LNCaP clone FGC (cell line): ENCODE measurements around the gene OR1I1.

ENCODE experiments used
- DNase-seq: peaks from one replicate; pipeline ENCODE4 v3.0.0-alpha.2; 2011; ENCODE audit warnings: low read depth
- H3K4me3 ChIP-seq: 2 replicates; pipeline ENCODE4 v1.5.1; 2011; ENCODE audit warnings: mild to moderate bottlenecking, low read depth, low read length, control low read depth
- CTCF ChIP-seq: IDR thresholded peaks from 2 replicates; pipeline ENCODE4 v1.5.1; 2012; ENCODE audit warnings: mild to moderate bottlenecking; ENCODE audit not compliant: control insufficient read depth, insufficient read depth; ENCODE audit errors: extremely low read depth

OR1I1 gene

GRCh38 chr19:15098460-15098859 is 16.4 kb downstream of the OR1I1 start:
- TF ChIP-seq CTCF: no peak
- DNase-seq: no peak
- no peak overlapping the region for H3K4me3 ChIP-seq

- TF ChIP-seq CTCF: no peak
- H3K4me3 ChIP-seq: no peak overlapping the region
- no peak for DNase-seq
Observed at GRCh38 chr19:15099017-15099582, 17.1 kb downstream of the OR1I1 start.

- peak; percentile 60 for TF ChIP-seq CTCF
- DNase-seq: no peak
Observed at GRCh38 chr19:15101479-15102082, 19.6 kb downstream of the OR1I1 start.

GRCh38 chr19:15104003-15104402 is 22.0 kb downstream of the OR1I1 start:
- no peak for DNase-seq
- no peak overlapping the region for H3K4me3 ChIP-seq
- TF ChIP-seq CTCF: no peak

More at GRCh38 chr19:15101479-15102082, 19.6 kb downstream of the OR1I1 start:
- H3K4me3 ChIP-seq: no peak overlapping the region

- H3K4me3 ChIP-seq: no peak overlapping the region
- no peak for TF ChIP-seq CTCF
- no peak for DNase-seq
Observed at GRCh38 chr19:15104411-15104810, 22.4 kb downstream of the OR1I1 start.

GRCh38 chr19:15105044-15105443 is 23.0 kb downstream of the OR1I1 start:
- no peak for TF ChIP-seq CTCF

More at GRCh38 chr19:15105044-15105443, 23.0 kb downstream of the OR1I1 start:
- no peak overlapping the region for H3K4me3 ChIP-seq
- DNase-seq: no peak
